Esophagus squamous epithelium (tissue), 4 donors: ENCODE results near the gene IMMP2L.

ENCODE experiments used
- CTCF ChIP-seq, 6 experiments: fragments of 450-650 bp in 4 of 6; fragments of 200-600 bp in 2 of 6; sonication (generic) in 2 of 6; IDR thresholded peaks; one replicate each; pipeline ENCODE4 v1.5.1; 2016 to 2019; ENCODE audit warnings: antibody characterized with exemption in 6 of 6, mild to moderate bottlenecking in 4 of 6, moderate library complexity in 4 of 6
- POLR2A ChIP-seq, 4 donors: fragments of 450-650 bp; IDR thresholded peaks; one replicate each; pipeline ENCODE4 v1.6.1; 2017; ENCODE audit warnings: antibody characterized with exemption in 4 of 4, mild to moderate bottlenecking in 4 of 4, moderate library complexity in 3 of 4

GRCh38 chr7:111358915-111359314, 203.4 kb downstream of the IMMP2L start:
- no peak for TF ChIP-seq CTCF (IDR thresholded peaks at IDR 0.05)
- no peak for TF ChIP-seq POLR2A (IDR thresholded peaks at IDR 0.05)
